IPS-15b (cell line): Measurements from ENCODE around the gene NUDT1.

Experiments used
- H3K27me3 ChIP-seq: one replicate; pipeline ENCODE4 v1.6.1; 2013; ENCODE audit warnings: low read length; ENCODE audit not compliant: control insufficient read depth, insufficient read depth
- H3K36me3 ChIP-seq: one replicate; pipeline ENCODE4 v1.6.1; 2013; ENCODE audit warnings: low read length; ENCODE audit not compliant: control insufficient read depth, insufficient read depth
- H3K4me1 ChIP-seq: one replicate; pipeline ENCODE4 v1.6.1; 2013; ENCODE audit warnings: mild to moderate bottlenecking, low read length; ENCODE audit not compliant: control insufficient read depth, insufficient read depth
- H3K4me3 ChIP-seq: one replicate; pipeline ENCODE4 v1.5.1; 2013; ENCODE audit warnings: low read depth, low read length
- H3K9ac ChIP-seq: one replicate; pipeline ENCODE4 v1.6.1; 2013; ENCODE audit warnings: low read depth, mild to moderate bottlenecking, low read length
- H3K9me3 ChIP-seq: one replicate; pipeline ENCODE4 v1.6.1; 2013; ENCODE audit warnings: mild to moderate bottlenecking, low read length; ENCODE audit not compliant: control insufficient read depth, insufficient read depth

The NUDT1 gene

GRCh38 chr7:2241580-2242540 is at the start of gene NUDT1, which contains the start of gene MRM2:
TSS of gene NUDT1 (plus strand) at chr7:2242226. CDS start at chr7:2244575, 2,349 bp downstream.
TSS of gene MRM2 (minus strand) at chr7:2242205. CDS start at chr7:2242169, 36 bp downstream.
- peak within 1 kb of the TSS; percentile 67 for H3K4me3 ChIP-seq
- peak within 1 kb of the TSS; percentile 88 for H3K9ac ChIP-seq
- H3K36me3 ChIP-seq, result peaks cover 27% of the 10 kb centered on the region
- H3K4me1 ChIP-seq, result peaks cover 5% of the 10 kb centered on the region
- no peaks in the 10 kb centered on the region for H3K9me3 ChIP-seq
- H3K27me3 ChIP-seq, result no peaks in the 10 kb centered on the region

GRCh38 chr7:2192831-2193534 is 49.0 kb upstream of the NUDT1 start:
- Histone ChIP-seq H3K27me3 (no peaks in the 10 kb centered on the region), H3K9me3 (peaks cover 4% of the 10 kb centered on the region), H3K36me3 (peaks cover 19% of the 10 kb centered on the region), H3K9ac (no peak overlapping the region), H3K4me1 (no peaks in the 10 kb centered on the region), H3K4me3 (no peak overlapping the region)

GRCh38 chr7:2193575-2194305 is 48.3 kb upstream of the NUDT1 start:
- H3K4me3 ChIP-seq, result no peak overlapping the region
- peaks cover 4% of the 10 kb centered on the region for H3K9me3 ChIP-seq
- H3K27me3 ChIP-seq, result no peaks in the 10 kb centered on the region
- no peaks in the 10 kb centered on the region for H3K4me1 ChIP-seq
- no peak overlapping the region for H3K9ac ChIP-seq
- H3K36me3 ChIP-seq, result peaks cover 14% of the 10 kb centered on the region

GRCh38 chr7:2195400-2196246 is 46.4 kb upstream of the NUDT1 start:
- no peaks in the 10 kb centered on the region for H3K4me1 ChIP-seq
- H3K36me3 ChIP-seq, result peaks cover 24% of the 10 kb centered on the region
- peaks cover 4% of the 10 kb centered on the region for H3K9me3 ChIP-seq
- H3K9ac ChIP-seq, result no peak overlapping the region
- H3K27me3 ChIP-seq, result no peaks in the 10 kb centered on the region
- H3K4me3 ChIP-seq, result no peak overlapping the region

- H3K9ac ChIP-seq, result no peak overlapping the region
Observed at GRCh38 chr7:2196381-2197378, 45.3 kb upstream of the NUDT1 start.

GRCh38 chr7:2197436-2198155 is 44.4 kb upstream of the NUDT1 start:
- Histone ChIP-seq H3K4me1 (no peaks in the 10 kb centered on the region), H3K9ac (no peak overlapping the region), H3K4me3 (no peak overlapping the region), H3K9me3 (peaks cover 4% of the 10 kb centered on the region), H3K36me3 (peaks cover 30% of the 10 kb centered on the region), H3K27me3 (no peaks in the 10 kb centered on the region)

More at GRCh38 chr7:2196381-2197378, 45.3 kb upstream of the NUDT1 start:
- H3K4me1 ChIP-seq, result no peaks in the 10 kb centered on the region
- peaks cover 4% of the 10 kb centered on the region for H3K9me3 ChIP-seq
- no peaks in the 10 kb centered on the region for H3K27me3 ChIP-seq
- peaks cover 26% of the 10 kb centered on the region for H3K36me3 ChIP-seq
- no peak overlapping the region for H3K4me3 ChIP-seq

GRCh38 chr7:2198206-2198605 is 43.8 kb upstream of the NUDT1 start:
- Histone ChIP-seq H3K27me3 (no peaks in the 10 kb centered on the region), H3K36me3 (peaks cover 27% of the 10 kb centered on the region), H3K4me1 (no peaks in the 10 kb centered on the region), H3K9ac (no peak overlapping the region), H3K4me3 (no peak overlapping the region), H3K9me3 (peaks cover 4% of the 10 kb centered on the region)

- H3K4me3 ChIP-seq, result no peak overlapping the region
- H3K9ac ChIP-seq, result no peak overlapping the region
- H3K36me3 ChIP-seq, result peaks cover 27% of the 10 kb centered on the region
- H3K4me1 ChIP-seq, result no peaks in the 10 kb centered on the region
- no peaks in the 10 kb centered on the region for H3K27me3 ChIP-seq
- peaks cover 4% of the 10 kb centered on the region for H3K9me3 ChIP-seq
Observed at GRCh38 chr7:2198760-2199159, 43.3 kb upstream of the NUDT1 start.

- Histone ChIP-seq H3K4me3 (no peak overlapping the region), H3K9ac (no peak overlapping the region), H3K36me3 (peaks cover 27% of the 10 kb centered on the region), H3K9me3 (peaks cover 4% of the 10 kb centered on the region), H3K4me1 (no peaks in the 10 kb centered on the region), H3K27me3 (no peaks in the 10 kb centered on the region)
Observed at GRCh38 chr7:2199528-2199927, 42.5 kb upstream of the NUDT1 start.
